ENCODE measurements around the gene KLC4.

GRCh38 chr6:43091436-43091991, 32.1 kb downstream of the KLC4 start:
- TF ChIP-seq POLR2A (IDR thresholded peaks at IDR 0.05) (no peak), CTCF (IDR thresholded peaks at IDR 0.05) (no peak)
